GM12873 (cell line): ENCODE results near the gene DNAH2.

ENCODE experiments used
- TF ChIP-seq, protein P1 (sequence below): IDR thresholded peaks from 2 replicates; pipeline ENCODE4 v1.5.1; 2012; ENCODE audit warnings: low read depth, mild to moderate bottlenecking, moderate library complexity, low read length, control low read depth; ENCODE audit not compliant: insufficient read depth; ENCODE audit errors: missing control alignments

The DNAH2 gene

DNA sequence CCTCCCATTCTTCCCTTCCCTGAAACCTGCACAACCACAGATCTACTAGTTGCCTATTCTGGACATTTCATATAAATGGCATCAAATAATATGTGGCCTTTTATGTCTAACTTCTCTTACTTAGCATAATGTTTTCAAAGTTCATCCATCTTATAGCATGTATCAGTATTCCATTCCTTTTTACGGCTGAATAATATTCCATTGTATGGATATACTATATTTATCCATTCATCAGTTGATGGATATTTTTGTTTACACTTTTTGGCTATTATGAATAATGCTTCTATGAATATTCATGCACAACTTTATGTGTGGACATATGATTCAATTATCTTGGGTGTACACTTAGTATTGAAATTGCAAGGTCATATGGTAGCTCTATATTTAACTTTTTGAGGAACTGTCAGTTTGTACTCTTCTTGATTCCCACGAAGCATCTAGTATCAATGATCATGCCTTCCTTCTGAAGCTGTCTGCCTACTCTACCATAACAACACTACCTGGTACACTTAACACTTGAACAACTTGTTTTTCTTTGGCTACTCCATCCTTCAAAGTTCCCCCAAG is 158.3 kb downstream of the DNAH2 start:
- TF ChIP-seq, protein P1, sequence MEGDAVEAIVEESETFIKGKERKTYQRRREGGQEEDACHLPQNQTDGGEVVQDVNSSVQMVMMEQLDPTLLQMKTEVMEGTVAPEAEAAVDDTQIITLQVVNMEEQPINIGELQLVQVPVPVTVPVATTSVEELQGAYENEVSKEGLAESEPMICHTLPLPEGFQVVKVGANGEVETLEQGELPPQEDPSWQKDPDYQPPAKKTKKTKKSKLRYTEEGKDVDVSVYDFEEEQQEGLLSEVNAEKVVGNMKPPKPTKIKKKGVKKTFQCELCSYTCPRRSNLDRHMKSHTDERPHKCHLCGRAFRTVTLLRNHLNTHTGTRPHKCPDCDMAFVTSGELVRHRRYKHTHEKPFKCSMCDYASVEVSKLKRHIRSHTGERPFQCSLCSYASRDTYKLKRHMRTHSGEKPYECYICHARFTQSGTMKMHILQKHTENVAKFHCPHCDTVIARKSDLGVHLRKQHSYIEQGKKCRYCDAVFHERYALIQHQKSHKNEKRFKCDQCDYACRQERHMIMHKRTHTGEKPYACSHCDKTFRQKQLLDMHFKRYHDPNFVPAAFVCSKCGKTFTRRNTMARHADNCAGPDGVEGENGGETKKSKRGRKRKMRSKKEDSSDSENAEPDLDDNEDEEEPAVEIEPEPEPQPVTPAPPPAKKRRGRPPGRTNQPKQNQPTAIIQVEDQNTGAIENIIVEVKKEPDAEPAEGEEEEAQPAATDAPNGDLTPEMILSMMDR = no peak

DNA sequence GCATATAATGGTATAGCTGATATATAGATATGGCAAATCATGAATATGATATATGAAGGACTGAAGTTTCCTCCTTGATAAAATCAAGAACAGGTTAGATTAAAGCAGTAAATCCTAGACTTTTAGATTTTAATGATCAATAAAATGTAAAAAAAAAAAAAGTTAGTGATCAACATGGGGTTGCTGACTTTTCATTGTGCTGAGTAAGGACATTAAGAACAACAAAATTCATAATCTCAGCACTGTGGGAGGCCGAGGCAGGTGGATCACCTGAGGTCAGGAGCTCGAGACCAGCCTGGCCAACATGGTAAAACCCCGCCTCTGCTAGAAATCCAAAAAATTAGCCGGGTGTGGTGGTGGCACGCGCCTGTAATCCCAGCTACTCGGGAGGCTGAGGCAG is 160.7 kb downstream of the DNAH2 start:
- TF ChIP-seq, protein P1 = no peak

DNA sequence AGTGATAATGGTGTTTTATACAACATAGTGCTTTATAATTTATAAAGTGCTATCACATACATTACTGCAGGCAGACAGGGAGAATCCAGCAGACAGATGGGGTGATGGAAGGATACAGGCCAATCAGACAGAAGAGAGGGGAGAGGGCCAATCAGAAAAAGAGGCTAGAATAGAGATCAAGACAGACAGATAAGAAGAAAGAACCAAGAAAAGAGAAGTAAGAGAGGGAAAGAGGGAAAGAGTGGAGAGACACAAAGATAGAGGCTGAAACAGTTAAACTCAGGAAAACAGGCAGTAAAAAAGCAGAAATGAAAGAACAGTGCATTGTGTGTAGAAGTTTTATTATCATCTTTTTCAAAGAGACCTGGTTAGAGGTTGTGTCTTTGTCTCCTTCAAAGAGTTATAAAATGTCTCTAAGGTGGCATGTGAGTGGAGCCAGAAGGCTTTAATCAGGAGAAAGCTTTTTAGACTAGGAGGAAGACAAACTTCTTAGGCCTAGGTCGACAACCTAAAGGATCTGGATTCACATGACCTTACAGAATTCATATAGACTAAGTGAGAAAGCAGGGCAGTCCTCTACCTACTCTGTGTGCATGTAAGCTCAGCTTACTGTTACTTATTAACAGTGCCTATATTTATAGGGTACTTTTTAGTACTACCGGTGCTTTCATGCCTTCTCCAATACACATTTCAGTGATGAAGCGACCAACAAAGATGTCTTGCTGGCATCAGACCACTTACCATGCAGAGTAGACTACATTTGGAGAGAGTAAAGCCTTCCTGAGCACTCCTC is 162.7 kb downstream of the DNAH2 start:
- TF ChIP-seq, protein P1 = no peak

DNA sequence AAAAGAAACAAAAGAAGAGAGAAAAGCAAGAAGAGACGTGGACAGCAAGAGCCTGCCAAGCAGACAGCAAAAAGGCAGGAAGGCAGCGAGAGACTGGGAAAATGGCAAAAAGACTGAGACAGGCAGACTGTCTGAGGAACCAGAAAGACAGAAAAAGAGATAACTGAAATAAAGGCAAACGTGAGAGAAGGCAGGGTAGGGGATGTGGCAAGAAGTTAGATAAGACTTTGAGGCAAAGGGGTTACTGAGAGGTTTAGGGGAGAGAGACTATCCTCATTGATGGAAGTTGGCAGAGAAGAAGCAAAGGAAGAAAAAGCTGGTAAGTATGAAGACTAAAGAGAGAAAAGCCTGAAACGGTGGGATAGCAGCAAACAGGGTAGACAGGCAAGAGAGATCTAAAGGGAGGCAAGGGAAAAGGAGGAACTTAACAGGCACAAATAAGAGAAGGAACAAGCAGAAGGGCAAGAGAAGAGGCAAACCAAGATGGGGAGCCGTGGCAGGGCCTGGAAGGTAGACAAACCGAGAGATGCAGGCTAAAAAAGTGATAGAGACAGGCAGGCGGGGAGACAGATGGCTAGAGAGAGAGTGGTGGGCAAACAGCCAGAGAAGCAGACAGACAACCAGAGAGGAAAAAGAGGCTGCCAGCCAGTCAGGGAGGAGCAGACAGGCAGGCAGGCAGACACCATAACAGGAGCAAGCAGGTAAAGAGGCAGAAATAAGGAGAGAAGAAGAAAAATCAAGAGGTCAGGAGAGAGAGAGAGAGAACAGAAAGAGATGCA is 163.9 kb downstream of the DNAH2 start:
- TF ChIP-seq, protein P1 = no peak

DNA sequence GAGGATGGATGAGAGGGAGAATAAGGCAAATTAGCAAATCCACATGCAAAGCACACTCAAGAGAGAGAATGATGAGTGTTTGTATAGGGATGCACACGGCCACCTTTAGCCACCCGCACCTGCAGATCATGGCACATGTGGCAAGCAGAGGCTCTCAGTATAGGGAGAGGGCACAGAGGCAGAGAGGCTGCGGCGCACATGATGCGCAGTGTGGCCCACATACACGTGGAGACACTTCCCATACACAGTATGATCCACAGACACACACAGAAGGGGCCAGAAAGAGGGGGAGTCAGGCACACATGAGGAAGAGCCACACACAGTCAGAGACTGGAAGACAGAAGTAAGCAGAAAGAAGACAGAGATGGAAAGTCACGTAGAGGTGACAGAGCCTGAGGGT is 164.5 kb downstream of the DNAH2 start:
- TF ChIP-seq, protein P1 = no peak

DNA sequence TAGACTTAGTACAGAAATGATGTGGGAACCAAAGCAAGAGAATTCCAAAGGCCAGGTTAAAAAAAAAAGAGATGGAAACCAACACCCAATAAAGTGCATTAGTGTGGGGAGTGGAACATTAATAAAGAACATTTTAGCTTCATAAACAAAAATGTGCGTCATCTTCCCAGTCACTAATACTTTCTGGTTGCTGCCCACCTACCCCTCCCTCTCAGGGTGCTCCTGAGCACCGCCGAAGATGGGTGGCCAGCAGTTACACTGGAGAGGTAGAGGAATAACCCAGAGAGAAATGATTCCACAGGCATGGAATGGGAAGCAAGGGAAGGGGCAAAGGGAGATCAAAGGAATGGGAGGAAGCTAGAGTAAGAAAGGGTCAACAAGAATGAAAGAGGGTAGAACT is 165.1 kb downstream of the DNAH2 start:
- TF ChIP-seq, protein P1 = no peak
